C4-2B (cell line): ENCODE data around the gene HNF4A.
A peak's percentile ranks its signal among the peaks of the same experiment; 100 is the strongest.

Experiments used
- H3K27ac ChIP-seq: fragments of 450-650 bp; 2 replicates; pipeline ENCODE4 v1.5.1; 2017
- ZFX ChIP-seq: fragments of 450-650 bp; IDR thresholded peaks from 2 replicates; pipeline ENCODE4 v1.6.1; 2017
- TF ChIP-seq, protein P1 (sequence below): fragments of 450-650 bp; conservative IDR thresholded peaks from 2 replicates; pipeline ENCODE4 v1.5.1; 2017; ENCODE audit warnings: mild to moderate bottlenecking

HNF4A gene

DNA sequence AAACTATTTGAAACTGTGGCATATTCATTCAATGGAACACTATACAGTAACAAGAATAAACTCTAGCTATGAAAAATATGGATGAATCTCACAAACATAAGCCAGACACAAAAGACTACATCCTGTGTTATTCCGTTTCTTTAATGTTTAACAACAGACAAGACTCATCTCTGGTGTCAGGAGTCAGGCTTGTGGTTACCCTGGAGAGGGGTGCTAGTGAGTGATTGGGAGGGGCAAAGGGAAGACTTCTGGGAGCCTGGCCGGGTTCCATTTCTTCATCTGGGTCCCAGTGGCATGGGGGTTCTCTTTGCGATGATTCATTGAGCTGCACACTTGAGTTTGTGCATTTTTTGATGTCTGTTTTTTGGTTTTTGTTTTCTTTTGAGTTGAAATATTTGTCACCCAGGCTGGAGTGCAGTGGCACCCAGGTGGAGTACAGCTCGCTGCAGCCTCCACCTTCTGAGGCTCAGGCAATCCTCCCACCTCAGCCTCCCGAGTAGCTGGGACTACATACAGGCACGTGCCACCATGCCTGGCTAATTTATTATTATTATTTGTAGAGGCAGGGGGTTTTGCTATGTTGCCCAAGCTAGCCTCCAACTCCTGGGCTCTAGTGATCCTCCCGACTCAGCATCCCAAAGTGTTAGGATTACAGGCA, 98.9 kb downstream of the HNF4A start:
- H3K27ac ChIP-seq = no peak overlapping the region
- TF ChIP-seq ZFX = no peak
- TF ChIP-seq, protein P1, sequence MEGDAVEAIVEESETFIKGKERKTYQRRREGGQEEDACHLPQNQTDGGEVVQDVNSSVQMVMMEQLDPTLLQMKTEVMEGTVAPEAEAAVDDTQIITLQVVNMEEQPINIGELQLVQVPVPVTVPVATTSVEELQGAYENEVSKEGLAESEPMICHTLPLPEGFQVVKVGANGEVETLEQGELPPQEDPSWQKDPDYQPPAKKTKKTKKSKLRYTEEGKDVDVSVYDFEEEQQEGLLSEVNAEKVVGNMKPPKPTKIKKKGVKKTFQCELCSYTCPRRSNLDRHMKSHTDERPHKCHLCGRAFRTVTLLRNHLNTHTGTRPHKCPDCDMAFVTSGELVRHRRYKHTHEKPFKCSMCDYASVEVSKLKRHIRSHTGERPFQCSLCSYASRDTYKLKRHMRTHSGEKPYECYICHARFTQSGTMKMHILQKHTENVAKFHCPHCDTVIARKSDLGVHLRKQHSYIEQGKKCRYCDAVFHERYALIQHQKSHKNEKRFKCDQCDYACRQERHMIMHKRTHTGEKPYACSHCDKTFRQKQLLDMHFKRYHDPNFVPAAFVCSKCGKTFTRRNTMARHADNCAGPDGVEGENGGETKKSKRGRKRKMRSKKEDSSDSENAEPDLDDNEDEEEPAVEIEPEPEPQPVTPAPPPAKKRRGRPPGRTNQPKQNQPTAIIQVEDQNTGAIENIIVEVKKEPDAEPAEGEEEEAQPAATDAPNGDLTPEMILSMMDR = no peak

- no peak for TF ChIP-seq ZFX
- TF ChIP-seq, protein P1 = no peak
Measured at GRCh38 chr20:44455126-44455525, 99.6 kb downstream of the HNF4A start.

GRCh38 chr20:44456611-44457010, 101.1 kb downstream of the HNF4A start:
- no peak overlapping the region for H3K27ac ChIP-seq
- TF ChIP-seq ZFX = no peak
- TF ChIP-seq, protein P1 = no peak

More at GRCh38 chr20:44455126-44455525, 99.6 kb downstream of the HNF4A start:
- H3K27ac ChIP-seq = no peak overlapping the region

DNA sequence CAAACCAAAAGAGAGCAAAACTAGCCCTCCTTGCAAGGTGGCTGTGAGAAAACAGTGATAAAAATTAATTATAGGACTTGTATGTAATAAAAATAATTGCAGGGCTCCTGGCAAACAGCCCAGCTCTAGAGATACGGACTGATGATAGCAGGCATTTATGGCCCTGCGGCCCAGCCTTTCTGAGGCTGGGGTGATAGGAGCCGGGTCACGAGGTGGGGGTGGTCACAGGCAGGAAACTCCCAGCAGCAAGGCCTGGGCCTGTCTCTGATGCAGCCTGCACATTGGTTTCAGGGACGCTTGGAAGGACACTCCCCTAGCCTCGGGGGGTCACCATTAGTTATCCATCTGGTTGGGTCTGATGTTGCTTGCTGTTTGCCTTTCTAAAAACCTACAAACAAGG, 101.5 kb downstream of the HNF4A start:
- no peak for TF ChIP-seq ZFX
- TF ChIP-seq, protein P1 = no peak
- H3K27ac ChIP-seq = no peak overlapping the region

DNA sequence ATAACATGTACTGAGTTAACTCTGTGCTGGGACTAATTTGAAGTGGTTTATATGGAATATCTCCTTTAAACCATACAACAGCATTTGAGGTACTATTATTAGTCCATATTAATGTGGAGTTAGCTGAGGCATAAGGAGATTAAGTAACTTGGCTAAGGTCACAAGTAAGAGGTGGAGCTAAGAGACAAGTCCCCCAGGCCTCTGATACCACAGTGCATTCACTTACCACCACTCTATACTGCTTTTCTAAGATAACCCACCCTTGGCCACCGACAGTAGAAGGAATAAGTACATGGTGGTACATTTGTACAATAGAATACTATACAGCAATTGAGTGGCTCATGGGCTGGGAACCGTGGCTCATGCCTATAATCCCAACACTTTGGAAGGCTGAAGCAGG, 103.8 kb downstream of the HNF4A start:
- H3K27ac ChIP-seq = no peak overlapping the region
- no peak for TF ChIP-seq ZFX
- TF ChIP-seq, protein P1 = no peak

- no peak for TF ChIP-seq ZFX
- TF ChIP-seq, protein P1 = peak; percentile 68
- H3K27ac ChIP-seq = no peak overlapping the region
Measured at GRCh38 chr20:44460795-44461141, 105.3 kb downstream of the HNF4A start.

DNA sequence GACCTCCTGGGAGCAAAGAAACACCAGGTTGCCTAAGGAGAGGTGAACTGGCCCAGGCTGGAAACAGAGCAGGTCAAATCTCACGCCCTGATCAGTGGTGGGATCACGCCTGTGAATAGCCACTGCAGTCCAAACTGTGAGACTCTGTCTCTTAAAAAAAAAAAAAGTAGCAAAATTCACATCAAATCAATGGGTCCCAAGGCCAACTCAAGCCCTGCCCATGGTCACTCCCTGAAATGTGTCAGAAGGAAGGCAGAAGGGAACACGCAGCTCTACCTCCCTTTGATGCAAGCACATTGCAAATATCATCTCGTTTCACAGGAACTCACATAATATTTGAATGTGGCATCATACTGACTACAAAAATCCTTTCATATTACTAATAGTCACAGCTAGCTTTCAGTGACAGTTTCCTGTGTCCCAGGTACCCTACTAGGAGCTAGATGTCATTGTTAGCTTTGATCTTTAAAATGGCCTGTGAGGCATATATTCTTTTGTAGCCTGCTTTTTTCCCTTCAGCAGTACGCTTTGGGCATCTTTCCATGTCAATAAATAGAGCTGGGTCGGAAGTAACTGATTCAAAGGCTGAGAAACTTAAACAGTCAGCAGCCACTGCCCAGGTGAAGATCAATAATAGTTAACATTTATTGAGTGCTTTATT, 105.8 kb downstream of the HNF4A start:
- TF ChIP-seq, protein P1 = peak; percentile 45
- no peak for TF ChIP-seq ZFX
- H3K27ac ChIP-seq = no peak overlapping the region
